NCI-H2081 (cell line): Measurements from ENCODE around the gene BLACAT1.
A peak's percentile ranks its signal among the peaks of the same experiment; 100 is the strongest.
"Not testable (repeated sequence)": the region's sequence is repeated elsewhere in the genome, so short reads cannot be mapped to it uniquely, and the experiment has no call there.

Experiments
- DNase-seq, 2 experiments: peaks; one replicate each; lab custom pipeline; 2025; lab: John Stamatoyannopoulos, UW

BLACAT1 gene

GRCh38 chr1:205484985-205485967, 29.4 kb upstream of the BLACAT1 start:
- DNase-seq, result peak; percentile 76 to 83

- no peak for DNase-seq
Observed at GRCh38 chr1:205483372-205483771, 27.5 kb upstream of the BLACAT1 start.

- DNase-seq, result not testable (repeated sequence)
Observed at GRCh38 chr1:205482587-205482986, 26.7 kb upstream of the BLACAT1 start.

- peak; percentile 15 to 42 for DNase-seq
Observed at GRCh38 chr1:205481629-205482151, 25.8 kb upstream of the BLACAT1 start.

GRCh38 chr1:205481218-205481617, 25.4 kb upstream of the BLACAT1 start:
- DNase-seq, result no peak

GRCh38 chr1:205480349-205480985, 24.6 kb upstream of the BLACAT1 start:
- DNase-seq, result no peak

- not testable (repeated sequence) for DNase-seq
Observed at GRCh38 chr1:205478985-205479384, 23.1 kb upstream of the BLACAT1 start.

GRCh38 chr1:205477759-205478247, 22.0 kb upstream of the BLACAT1 start:
- peak; percentile 34 to 42 for DNase-seq

GRCh38 chr1:205477121-205477758, 21.4 kb upstream of the BLACAT1 start:
- DNase-seq, result no peak

GRCh38 chr1:205476648-205477047, 20.8 kb upstream of the BLACAT1 start:
- DNase-seq, result no peak

GRCh38 chr1:205475855-205476254, 20.0 kb upstream of the BLACAT1 start:
- no peak for DNase-seq

- no peak for DNase-seq
Observed at GRCh38 chr1:205474571-205474970, 18.7 kb upstream of the BLACAT1 start.

GRCh38 chr1:205473966-205474365, 18.1 kb upstream of the BLACAT1 start:
- DNase-seq, result no peak

GRCh38 chr1:205473475-205473874, 17.6 kb upstream of the BLACAT1 start:
- no peak for DNase-seq

- DNase-seq, result no peak
Observed at GRCh38 chr1:205472737-205473441, 17.0 kb upstream of the BLACAT1 start.

GRCh38 chr1:205470131-205470530, 14.3 kb upstream of the BLACAT1 start:
- no peak for DNase-seq

GRCh38 chr1:205466595-205467220, 10.9 kb upstream of the BLACAT1 start:
- DNase-seq, result no peak

- DNase-seq, result no peak
Observed at GRCh38 chr1:205465392-205465791, 9.5 kb upstream of the BLACAT1 start.

GRCh38 chr1:205458777-205459566, 3.1 kb upstream of the BLACAT1 start:
- DNase-seq, result no peak
